ENCODE data around the gene BANF2.

DNA sequence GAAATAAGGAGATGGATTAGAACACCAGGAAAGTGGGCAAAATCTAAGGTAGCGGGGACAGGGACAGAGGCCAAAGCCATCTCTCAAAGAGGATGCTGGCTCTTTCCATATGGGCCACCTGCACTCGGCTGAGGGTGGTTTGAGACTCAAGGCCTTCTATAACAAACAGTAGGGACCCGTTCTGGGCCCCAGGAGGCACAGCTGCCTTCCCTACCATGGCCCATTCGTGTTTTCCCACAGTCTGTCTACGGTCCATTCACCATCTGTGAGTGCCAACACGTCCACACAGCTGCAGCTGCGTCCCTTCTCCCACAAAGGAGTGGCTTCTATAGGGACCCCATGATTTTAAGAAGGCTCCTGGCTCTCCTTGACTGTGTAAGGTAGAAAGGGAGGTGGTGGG is 871 bp downstream of the BANF2 start:
- TF ChIP-seq, protein P1, sequence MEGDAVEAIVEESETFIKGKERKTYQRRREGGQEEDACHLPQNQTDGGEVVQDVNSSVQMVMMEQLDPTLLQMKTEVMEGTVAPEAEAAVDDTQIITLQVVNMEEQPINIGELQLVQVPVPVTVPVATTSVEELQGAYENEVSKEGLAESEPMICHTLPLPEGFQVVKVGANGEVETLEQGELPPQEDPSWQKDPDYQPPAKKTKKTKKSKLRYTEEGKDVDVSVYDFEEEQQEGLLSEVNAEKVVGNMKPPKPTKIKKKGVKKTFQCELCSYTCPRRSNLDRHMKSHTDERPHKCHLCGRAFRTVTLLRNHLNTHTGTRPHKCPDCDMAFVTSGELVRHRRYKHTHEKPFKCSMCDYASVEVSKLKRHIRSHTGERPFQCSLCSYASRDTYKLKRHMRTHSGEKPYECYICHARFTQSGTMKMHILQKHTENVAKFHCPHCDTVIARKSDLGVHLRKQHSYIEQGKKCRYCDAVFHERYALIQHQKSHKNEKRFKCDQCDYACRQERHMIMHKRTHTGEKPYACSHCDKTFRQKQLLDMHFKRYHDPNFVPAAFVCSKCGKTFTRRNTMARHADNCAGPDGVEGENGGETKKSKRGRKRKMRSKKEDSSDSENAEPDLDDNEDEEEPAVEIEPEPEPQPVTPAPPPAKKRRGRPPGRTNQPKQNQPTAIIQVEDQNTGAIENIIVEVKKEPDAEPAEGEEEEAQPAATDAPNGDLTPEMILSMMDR (IDR thresholded peaks at IDR 0.05) = no peak
- TF ChIP-seq ZFX (IDR thresholded peaks at IDR 0.05; ENCODE audit: borderline replicate concordance) = no peak

All from 22Rv1 (cell line).